Islet precursor cell (in vitro differentiated cells): ENCODE data around the gene BMS1.
"Not testable (repeated sequence)": the region's sequence is repeated elsewhere in the genome, so short reads cannot be mapped to it uniquely, and the experiment has no call there.

Experiments
- DNase-seq: peaks from one replicate; pipeline ENCODE4 v3.0.0-alpha.2; 2018

Gene BMS1

DNA sequence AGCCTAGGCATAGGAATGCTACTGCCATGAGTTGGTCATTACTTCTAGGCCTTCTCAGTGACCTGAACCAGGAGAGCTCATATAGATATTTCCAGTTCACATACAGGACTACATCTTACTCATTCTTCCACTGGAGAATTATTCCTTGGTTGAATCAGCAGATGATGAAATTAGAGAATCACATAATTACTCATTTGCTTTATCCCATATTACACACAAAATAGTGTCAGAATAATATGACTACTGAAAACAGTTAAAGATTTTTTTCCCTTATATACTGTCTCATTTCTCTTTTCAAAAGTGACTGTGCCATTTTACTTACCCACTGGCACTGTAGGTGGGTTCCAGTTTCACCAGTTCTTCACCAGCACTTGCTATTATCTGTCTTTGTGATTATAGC lies 18.5 kb downstream of the BMS1 start:
- DNase-seq = no peak

DNA sequence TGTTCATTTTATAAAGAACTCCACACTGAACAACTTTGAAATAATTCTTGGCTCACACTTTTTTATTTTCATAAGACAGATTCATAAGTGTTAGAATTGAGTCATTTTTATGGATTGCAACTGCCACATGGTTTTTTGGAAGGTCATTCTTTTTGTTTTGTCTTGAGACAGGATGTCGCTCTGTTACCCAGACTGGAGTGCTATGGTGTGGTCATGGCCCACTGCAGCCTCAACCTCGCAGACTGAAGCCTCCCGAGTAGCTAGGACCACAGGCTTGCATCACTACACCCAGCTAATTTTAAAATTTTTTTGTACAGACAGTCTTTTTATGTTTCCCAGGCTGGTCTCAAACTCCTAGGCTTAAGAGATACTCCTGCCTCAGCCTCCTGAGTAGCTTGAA lies 20.3 kb downstream of the BMS1 start:
- no peak for DNase-seq

DNA sequence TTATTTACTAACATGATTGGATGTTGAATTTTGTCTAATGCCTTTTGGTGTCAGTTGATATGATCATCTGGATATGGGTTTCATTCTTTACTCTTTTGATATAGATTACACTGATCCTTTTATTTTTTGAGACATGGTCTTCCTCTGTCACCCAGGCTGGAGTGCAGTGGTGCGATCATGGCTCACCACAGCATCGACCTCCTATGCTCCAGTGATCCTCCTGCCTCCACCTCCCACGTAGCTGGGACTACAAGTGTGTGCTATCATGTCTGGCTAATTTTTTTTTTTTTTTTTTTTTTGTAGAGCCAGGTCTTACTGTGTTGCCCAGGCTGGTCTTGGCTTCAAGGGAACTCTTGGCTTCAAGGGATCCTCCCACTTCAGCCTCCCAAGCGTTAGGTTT lies 27.1 kb downstream of the BMS1 start:
- no peak for DNase-seq

DNA sequence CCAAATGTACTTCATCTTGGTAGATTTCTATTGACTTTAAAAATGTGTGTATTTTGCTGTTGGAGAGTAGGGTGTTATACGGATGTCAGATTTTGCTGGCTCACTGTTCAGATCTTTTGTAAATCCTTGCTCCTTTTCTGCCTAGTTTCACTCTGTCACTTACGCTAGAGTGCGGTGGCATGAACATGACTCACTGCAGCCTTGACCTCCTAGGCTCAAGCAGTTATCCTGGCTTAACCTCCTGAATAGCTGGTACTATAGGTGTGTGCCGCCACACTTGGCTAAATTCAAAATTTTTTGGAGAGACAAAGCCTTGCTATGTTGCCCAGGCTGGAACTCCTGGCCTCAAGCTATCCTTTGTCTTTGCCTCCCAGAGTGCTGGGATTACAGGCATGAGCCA lies 29.4 kb downstream of the BMS1 start:
- DNase-seq = no peak

DNA sequence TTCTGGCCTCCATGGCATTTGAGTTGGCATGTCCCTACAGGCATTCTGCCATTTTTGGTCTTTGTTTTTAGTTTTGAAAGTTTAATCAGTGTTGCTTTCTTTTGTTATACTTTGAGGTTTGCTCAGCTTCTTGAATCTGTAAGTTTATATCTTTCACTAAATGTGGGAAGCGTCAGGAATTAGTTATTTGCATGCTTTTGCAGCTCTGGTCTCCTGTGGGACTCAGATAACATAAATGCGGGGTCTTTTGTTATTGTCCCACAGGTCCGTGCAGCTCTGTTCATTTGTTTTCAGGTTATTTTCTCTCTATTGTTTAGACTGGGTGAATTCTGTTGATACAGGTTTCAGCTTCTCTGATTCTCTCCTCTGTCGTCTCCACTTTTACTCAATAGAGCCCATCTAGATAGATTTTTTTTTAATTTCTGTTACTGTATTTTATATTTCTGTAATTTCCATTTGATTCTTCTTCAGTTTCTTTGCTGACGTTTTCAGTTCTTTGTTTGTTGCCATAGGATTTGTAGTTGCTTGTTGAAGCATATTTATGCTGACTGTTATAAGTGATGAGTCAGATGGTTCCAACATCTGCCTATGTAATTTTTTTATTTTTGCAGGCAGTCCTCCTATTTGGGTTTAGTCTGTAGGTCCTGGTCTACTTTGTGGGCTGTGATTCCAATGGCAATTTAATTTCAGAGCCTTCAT lies 31.5 kb downstream of the BMS1 start:
- DNase-seq = not testable (repeated sequence)

DNA sequence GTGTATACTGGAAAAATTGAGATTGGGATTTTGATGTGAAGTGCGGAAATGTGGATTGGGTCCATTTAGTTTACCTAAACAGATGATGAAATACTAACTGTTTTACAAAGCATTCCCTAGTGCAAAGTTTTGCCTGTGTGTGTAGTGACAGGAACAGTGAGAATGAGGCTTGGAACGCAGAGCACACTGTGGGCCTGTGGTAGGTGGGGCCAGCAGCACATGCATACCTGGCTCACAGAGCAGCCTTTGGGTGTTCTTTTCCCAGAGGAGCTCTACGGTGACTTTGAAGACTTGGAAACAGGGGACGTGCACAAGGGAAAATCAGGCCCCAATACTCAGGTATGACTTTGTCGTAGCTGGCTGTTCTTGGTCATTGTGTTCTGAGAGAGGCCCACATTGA lies 33.7 kb downstream of the BMS1 start:
- not testable (repeated sequence) for DNase-seq

DNA sequence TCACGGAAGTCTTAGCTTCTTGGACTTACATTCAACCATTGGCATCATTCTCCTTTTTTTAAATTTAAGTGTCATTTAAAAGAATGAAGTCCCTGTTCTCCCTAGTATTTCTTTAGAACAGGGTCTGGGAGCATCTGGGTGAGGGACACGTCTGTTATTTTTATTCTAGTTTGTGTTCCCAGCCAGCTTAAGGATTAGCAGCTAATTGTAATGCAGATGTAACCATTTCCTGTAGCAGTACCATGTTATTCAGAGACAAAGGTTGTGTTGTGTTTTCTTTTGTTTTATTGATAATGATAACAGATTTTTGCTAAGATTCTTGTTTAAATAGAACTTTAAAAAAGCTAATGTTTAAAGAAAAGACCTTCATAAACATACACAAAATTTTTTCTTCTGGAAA lies 34.3 kb downstream of the BMS1 start:
- DNase-seq = no peak

DNA sequence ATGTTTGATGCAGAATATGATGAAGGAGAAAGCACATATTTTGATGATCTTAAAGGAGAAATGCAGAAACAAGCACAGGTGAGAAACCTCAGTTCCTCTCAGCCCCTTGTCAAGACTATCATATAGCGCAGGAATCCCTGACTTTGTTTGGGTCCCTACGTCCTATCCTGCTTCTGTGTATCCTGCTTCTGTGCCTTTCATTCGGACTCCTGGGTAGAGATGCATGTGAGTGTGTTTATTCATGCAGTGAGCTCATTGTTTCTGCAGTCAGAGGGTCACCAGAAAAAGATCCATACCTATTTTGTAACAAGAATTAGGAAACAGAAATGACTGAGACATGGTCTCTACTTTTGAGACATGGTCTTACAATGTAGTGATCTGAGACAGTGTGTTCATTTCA lies 34.8 kb downstream of the BMS1 start:
- DNase-seq = not testable (repeated sequence)

DNA sequence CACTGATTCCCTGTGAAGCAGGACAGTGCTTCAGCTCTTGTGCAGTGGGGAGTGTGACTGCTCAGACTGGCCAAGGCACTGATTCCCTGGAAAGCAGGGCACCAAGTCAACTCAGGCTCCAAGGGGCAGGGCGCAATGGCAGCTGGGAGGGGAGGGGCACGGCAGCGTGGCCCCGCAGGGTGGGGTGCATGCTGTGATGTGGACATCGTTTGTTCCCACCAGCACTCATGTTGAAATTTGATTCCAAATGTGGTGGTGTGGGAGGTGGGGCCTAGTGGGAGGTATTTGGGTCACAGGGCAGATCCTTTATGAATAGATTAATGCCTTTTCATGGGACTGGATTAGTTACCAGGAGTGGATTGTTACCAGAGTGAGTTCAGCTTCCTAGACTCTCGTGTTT lies 44.2 kb downstream of the BMS1 start:
- not testable (repeated sequence) for DNase-seq

DNA sequence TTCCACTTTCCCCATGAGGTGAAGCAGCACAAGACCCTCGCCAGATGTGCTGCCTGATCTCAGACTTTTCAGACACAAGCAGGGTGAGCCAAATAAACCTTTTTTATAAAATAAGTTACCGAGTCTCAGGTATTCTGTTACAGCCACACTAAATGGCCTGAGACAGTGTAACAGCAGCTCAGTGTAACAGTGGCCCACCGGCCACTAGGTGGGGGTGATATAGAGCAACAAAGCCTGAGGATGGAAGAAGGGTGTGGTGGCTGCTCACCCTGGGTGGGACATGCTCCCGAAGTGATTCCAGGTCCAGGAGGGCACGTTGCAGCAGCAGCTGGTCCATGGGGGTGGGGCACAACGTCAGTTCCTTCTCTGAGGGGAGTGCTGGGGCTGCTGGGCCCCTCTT lies 44.6 kb downstream of the BMS1 start:
- DNase-seq = no peak

DNA sequence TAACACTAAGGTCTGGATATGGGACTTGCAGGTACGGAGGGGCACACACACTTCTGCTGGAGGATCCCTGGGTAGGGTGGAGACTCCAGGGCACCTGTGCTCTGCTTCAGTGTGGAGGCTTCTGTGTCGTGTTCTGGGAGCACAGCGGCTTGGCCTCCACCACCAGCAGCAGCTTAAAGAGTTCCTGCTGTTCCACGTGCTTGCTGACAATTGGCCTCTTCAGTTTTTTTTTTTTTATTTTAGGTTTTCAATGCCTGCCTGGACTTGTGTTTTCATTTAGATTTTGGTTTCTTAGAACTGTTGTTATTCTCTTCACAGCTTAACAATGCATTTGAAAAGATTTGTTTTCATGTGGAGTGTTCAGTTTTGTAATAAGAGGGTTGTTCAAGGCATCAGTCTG lies 45.8 kb downstream of the BMS1 start:
- DNase-seq = not testable (repeated sequence)

DNA sequence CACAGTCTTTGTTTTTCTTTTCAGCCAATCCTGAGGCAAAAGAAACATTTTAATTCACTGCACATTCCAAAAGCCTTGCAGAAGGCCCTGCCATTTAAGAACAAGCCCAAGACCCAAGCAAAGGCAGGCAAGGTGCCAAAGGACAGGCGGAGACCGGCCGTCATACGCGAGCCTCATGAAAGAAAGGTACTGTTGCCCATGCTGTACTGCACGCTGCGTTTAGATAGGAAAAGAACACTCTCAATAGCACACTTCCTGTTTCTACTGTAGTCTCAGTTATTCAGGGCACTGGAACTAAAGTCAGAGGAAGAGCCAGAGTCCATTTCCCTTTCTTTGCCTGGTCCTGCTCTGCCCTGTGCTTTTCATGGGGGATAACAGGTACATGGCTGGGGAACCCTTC lies 47.6 kb downstream of the BMS1 start:
- DNase-seq = no peak

DNA sequence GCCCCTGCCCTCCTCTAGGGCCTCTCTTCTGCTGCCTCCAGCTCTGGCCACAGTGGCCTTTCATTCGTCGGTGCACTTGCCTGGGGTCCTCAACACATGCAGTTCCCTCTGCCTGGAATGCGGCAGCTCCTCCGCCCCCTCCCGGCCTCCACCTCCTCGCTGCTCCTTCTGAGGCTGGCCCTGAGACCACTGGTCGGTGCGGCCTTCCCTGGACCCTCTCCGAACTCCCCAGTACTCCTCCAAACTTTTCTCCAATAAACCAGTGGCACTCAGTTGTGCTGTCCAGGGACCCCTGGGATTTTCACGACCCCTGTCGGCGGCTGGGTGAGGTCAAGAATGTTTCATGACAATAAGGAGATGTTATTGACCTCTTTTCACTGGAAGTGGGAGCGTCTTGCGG lies 53.5 kb downstream of the BMS1 start:
- DNase-seq = no peak

DNA sequence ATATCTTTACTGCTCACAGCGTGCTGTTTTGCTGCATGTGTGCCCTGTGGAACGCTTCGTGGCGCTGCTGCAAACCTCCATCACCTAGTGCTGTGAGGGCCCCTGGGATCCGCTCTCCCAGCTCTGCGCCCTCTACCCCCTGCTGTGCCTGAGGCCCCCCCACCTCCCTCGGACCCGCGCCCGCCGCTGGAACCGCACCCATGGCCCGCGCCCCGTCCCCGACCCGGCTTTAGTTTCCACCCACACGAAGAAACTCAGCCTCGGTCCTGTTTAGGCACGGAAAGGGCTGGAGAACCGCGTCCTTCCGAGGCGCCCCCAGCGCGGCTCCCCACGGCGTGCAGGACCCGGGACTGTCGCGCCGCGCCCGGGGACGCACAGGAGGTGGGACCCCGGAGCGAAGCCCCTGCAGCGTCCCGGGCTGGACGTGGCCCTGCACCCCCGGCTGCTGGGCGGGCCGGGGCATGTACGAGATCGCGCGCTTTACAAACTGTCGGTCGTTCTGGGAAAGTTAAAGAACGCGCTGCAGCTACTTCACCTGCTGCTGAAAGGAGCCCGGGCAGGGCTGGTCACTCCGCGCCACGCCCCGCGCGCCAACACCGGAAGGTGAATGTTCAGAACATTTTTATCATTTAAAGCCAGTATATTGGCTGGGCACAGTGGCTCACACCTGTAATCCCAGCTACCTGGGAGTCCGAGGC lies 54.3 kb downstream of the BMS1 start:
- no peak for DNase-seq

DNA sequence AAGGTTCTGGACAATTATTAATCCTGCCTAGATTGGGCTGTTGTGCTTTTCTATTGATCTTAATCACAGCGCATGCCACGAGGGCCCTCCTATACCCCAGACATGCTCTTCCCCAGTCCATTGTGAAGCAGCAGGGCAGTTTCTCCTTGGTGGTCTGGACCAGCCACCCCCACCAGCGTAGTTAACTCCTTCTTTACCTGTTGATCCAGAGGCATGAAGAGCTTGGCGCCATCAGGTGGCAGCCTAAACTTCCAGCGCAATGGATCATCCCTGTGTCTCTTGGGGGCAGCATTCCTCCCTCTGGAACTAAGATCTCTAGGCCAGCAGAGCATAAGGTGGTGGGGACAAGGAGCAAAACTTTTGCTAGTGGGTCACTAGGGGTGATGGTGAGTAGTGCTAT lies 62.2 kb downstream of the BMS1 start:
- DNase-seq = not testable (repeated sequence)

DNA sequence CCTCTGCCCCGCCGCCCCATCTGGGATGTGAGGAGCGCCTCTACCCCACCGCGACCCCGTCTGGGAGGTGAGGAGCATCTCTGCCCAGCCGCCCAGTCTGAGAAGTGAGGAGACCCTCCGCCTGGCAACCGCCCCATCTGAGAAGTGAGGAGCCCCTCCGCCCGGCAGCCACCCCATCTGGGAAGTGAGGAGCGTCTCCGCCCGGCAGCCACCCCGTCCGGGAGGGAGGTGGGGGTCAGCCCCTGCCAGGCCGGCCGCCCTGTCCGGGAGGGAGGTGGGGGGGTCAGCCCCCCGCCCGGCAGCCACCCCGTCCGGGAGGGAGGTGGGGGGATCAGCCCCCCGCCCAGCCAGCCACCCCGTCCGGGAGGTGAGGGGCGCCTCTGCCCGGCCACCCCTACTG lies 64.7 kb downstream of the BMS1 start:
- not testable (repeated sequence) for DNase-seq

DNA sequence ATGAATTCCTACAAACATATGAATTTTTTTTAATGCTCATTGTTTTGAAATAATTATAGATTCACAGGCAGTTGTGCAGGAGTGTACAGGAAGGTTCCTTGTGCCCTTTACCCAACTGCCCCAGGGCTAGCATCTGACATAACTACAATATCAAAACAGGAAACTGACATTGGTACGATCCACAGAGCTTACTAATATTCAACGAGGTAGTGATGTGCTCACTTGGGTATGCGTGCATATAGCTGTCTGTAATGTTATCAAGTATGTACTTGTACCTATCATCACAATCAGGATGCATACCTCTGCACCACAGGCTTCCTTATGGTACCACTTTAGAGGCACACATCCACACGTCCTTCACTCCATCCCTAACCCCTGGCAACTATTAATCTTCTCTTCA lies 68.3 kb downstream of the BMS1 start:
- DNase-seq = no peak

DNA sequence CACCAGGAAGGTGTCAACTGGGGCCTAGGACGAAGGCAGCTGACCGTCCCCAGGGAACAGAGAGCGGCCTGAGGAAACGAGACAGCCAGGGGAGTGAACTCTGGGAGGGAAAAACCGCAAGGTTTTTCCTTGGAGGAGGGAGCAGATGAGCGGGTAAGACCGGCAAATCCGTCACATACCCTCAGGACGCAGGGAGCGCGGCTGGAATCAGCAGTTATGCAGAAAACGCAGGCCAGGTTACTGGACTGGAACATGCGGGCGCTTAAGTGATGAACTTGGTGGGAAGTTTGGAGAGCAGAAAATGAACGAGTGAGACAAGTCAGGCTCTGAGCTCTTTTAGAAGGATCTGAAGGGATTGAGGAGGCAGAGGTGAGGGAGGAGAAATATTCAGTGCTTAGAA lies 76.7 kb downstream of the BMS1 start:
- DNase-seq = no peak

DNA sequence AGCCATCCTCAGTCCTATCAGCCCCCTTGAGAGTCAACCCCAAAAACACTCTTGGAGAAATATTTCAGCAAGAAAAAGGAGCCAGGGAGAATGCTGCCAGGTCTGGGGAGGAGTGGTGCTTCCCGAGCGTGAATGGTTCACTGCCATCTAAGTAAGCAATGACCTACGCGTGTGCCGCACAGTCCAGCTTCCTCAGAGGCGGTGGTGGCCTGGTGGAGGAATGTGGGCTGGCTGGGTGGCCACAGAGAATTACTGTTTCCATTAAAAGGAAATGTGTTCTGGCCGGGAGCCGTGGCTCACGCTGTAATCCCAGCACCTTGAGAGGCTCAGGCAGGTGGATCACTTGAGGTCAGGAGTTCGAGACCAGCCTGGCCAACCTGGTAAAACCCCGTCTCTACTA lies 77.4 kb downstream of the BMS1 start:
- not testable (repeated sequence) for DNase-seq

DNA sequence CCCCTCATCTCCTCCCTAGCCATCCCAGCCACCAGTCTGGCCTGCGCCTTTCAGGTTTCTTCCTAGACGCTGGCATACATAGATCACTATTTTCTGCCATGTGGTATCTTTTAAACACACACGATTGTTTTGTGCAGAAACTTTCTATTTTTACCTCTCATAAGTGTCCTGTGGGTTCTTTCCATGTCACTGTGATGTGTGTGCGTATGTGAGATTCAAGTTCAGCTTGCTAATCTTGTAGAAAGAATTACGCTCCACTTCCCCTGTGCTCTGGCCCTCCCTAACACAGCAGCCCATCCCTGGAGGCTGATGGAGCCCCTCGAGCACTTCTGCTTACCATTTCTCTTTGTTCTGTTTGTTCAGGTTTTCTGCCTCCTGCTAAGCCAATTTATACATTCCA lies 80.2 kb downstream of the BMS1 start:
- not testable (repeated sequence) for DNase-seq

DNA sequence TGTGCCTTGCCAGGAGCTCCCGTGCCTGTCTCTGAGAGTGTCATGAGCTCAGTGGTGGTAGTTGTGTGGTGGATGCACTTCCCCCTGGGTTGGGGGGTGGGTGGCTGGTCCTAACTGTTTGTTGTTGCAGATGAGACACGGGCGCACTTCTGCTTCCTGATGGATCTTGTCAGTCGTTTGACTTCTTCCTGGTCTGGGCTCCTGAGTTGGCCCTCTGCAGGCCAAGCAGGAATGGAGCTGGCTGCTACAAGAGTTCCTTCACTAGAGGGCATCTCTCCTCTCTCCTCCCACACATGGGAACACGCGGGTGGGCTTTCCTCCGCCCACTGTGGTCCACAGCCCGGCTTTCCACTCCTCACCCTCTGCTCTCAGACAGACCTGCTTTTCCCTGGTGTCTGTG lies 82.0 kb downstream of the BMS1 start:
- peak; percentile 77 for DNase-seq

DNA sequence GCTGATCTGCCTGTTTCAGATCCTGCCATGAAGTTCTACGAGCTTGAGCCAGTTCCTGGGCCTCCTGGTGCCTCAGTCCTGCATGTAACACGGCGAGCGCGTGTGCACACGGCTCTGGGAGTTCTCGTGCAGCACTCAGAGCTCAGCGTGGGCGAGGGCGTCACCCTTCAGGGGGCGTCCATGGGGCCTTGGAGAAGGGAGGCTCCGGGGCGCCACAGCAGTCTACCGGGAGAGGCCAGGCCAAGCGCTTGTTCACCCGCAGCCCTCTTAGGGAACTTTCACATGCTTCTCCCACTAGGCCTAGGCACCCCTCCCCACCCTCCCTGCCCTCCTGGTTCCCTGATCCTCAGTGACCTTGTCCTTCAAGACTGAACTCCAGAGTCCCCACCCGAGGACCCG lies 83.1 kb downstream of the BMS1 start:
- no peak for DNase-seq

DNA sequence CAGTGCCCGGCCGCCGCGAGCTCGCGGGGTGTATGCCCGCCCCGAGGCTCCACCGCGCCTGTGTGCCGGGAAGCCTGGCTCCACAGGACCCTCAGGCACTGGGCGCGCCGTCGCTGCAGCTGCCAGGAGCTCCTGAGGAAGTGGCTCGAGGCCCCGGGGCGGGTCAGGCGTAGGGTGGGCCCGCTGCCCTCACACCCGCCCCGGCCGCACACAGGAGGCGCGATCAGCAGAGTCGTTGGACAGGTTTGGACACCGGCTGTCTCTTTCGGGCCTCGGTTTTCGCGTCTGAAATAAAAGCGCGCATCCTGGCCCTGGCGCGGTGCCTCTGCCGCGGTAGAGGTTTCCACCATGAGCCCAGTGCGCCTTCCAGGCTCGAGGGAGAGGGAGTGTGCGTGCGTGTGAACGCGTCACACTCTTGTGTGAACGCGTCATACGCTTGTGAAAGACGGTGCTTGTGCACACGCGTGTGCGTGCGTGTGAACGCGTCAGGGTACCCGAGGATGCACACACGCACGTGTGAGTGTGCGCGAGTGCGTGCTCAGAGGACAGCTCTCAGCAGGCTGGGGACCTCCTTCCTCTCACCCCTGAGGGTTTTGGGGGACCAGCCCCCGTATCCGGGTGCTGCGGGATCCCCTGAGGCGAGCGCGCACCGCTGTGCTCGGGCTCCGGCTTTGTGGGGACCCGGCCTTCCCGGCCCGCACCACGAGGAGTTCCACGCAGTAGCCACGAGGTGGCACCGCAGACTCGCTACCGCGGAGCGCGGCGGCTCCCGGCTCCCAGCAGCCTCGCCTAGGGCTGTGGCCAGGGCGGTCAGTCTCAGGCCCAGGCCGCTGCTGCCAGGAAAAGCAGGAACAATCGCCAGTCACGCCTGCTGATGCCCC lies 83.8 kb downstream of the BMS1 start:
- DNase-seq = peak; percentile 92

DNA sequence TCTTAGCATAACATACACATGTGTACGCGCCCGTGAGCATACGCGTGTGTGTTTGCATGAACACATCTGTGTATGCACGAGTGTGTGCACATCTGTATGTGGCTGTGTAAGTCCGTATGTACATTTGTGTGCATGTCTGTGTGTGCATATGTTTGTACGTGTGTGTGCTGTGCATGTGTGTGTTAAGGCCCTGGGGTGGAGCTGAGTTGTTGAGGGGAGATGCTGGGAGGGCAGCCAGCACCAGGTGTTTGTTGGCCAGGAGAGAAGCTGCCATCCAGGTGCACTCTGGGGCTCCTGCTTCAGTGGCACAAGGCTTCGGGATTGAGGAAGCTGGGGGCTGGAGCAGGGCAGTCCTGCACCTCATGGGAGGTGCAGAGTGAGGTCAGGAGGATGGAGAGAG lies 85.0 kb downstream of the BMS1 start:
- DNase-seq = no peak
